Thoracic aorta (tissue), 2 donors: ENCODE data around the gene PSD2. TPM values are rescaled to one million over a fixed set of nuclear protein-coding genes. Genes with fewer than 3 reads are reported as not detected.

ENCODE experiments used
- ATAC-seq: fragments of 150-250 bp; one replicate; pipeline ENCODE4 v1.8.0; 2017; ENCODE audit warnings: low read depth; ENCODE audit not compliant: insufficient number of reproducible peaks, low FRiP score
- DNase-seq: peaks from one replicate; pipeline ENCODE4 v3.0.0-alpha.2; 2020; ENCODE audit warnings: low spot score
- H3K27ac ChIP-seq, 2 donors: fragments of 200-600 bp; sonication (generic); 1 replicate in 1 of 2; 2 replicates in 1 of 2; pipeline ENCODE4 v1.5.1; 2016; ENCODE audit warnings: mild to moderate bottlenecking in 2 of 2, moderate library complexity in 2 of 2
- H3K27me3 ChIP-seq: fragments of 200-600 bp; sonication (generic); replicated peaks from 2 replicates; pipeline ENCODE4 v1.6.0; 2016; ENCODE audit warnings: mild to moderate bottlenecking; ENCODE audit not compliant: insufficient read depth
- H3K36me3 ChIP-seq: fragments of 200-600 bp; sonication (generic); one replicate; pipeline ENCODE4 v1.5.1; 2016
- H3K4me1 ChIP-seq, 2 donors: fragments of 200-600 bp; sonication (generic); 1 replicate in 1 of 2; 2 replicates in 1 of 2; pipeline versions ENCODE4 v1.5.1 to v1.6.0; 2016; ENCODE audit warnings: low read depth in 2 of 2, mild to moderate bottlenecking in 1 of 2; ENCODE audit not compliant: control insufficient read depth in 1 of 2
- H3K4me3 ChIP-seq: fragments of 200-600 bp; sonication (generic); 2 replicates; pipeline ENCODE4 v1.5.1; 2016; ENCODE audit warnings: mild to moderate bottlenecking
- H3K9me3 ChIP-seq: fragments of 200-600 bp; sonication (generic); 2 replicates; pipeline ENCODE4 v1.5.1; 2016
- CTCF ChIP-seq: fragments of 200-600 bp; sonication (generic); IDR thresholded peaks from one replicate; pipeline ENCODE4 v1.5.1; 2019; ENCODE audit warnings: antibody characterized with exemption
- total RNA-seq, 2 donors: library from RNA; depleted of rRNA; stranded (reverse); fragments of >200 nt; gene quantifications; one replicate each; pipeline versions ENCODE4 v1.1.0 to v1.2.3, GENCODE V29; 2016

Gene PSD2
- total RNA-seq, 2 donors from 2014 or later = 0.14 to 0.41 TPM

DNA sequence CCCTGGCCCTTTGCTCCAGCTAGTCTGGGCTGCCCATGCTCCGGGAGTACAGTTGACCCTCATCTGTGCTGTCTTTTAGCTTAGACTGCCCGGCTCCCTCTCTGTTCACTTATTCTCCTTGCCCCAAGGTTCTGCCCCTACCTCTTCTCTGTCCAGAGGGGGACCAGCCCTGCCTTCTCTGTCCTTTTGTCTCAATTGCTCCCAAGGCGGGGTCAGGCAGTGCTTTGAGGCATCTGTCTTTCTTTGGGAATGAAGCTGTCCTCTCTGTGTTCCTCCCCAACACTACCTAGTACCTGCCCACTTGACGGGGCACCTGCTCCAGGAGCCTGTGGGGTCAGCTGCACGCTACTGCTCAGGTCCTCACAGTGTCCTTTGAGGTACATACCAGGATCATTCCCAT, 59.3 kb downstream of the PSD2 start:
- H3K4me1 ChIP-seq = no peaks in the 10 kb centered on the region
- no peaks in the 10 kb centered on the region for H3K9me3 ChIP-seq
- DNase-seq (no peak), ATAC-seq (no peak)
- H3K4me3 ChIP-seq = no peak overlapping the region
- no peaks in the 10 kb centered on the region for H3K27me3 ChIP-seq
- TF ChIP-seq CTCF = no peak
- H3K36me3 ChIP-seq = no peaks in the 10 kb centered on the region
- H3K27ac ChIP-seq = no peak overlapping the region

GRCh38 chr5:139855451-139855850, 59.8 kb downstream of the PSD2 start:
- Histone ChIP-seq H3K9me3 (no peaks in the 10 kb centered on the region), H3K36me3 (no peaks in the 10 kb centered on the region), H3K4me3 (no peak overlapping the region), H3K27ac (no peak overlapping the region), H3K4me1 (no peaks in the 10 kb centered on the region), H3K27me3 (no peaks in the 10 kb centered on the region)
- no peak for TF ChIP-seq CTCF
- ATAC-seq (no peak), DNase-seq (no peak)

DNA sequence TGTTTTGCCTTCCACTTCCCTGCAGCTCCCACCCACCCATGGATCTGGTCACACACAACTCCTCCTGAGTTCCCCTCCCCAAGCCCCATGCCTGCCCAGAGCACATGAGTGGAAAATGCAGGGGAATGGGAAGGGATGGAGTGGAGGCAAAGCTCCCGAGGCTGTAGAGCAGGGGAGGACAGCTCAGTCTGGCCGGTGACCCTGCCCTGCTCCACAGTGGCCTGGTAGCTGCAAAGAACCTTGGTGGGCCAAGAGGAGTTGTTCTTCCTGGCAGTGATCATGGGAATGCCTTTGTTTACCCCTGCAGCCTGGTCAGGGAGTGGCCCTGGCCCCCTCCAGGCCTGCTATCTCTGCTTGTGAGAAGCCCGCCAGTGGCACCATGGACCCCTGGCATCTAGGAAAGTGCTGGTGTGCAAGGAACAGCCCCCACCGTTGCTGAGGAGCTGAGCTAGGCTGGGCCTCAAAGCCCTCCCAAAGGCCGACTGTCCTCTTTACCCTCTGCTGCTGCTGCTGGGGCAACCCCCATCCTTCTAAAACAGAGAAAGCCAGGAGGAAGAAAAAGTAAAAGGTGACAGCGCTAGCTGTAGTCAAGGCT, 60.4 kb downstream of the PSD2 start:
- DNase-seq (no peak), ATAC-seq (no peak)

DNA sequence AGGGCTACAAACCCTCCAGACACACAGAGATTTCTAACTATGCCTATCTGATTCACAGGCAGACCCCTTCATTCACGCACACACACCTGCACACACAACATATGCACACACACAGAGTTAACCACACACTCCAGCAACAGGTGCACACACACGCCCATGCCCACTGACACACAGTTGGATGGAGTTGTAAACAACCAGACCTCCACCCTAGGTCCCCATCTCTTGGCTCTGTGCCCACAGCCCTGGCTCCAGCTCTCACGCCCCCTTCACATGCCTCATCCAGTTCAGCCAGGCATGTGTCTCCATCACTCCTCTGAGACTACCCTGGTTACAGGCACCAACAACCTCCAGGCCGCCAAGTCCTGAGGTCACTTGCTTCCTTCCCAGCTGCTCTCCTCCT, 61.1 kb downstream of the PSD2 start:
- ATAC-seq = no peak
- DNase-seq = no peak
- no peaks in the 10 kb centered on the region for H3K36me3 ChIP-seq
- no peak for TF ChIP-seq CTCF
- no peak overlapping the region for H3K27ac ChIP-seq
- no peak overlapping the region for H3K4me3 ChIP-seq
- H3K9me3 ChIP-seq = no peaks in the 10 kb centered on the region
- no peaks in the 10 kb centered on the region for H3K27me3 ChIP-seq
- H3K4me1 ChIP-seq = no peaks in the 10 kb centered on the region

More for the DNA sequence above, 60.4 kb downstream of the PSD2 start:
- Histone ChIP-seq H3K27me3 (no peaks in the 10 kb centered on the region), H3K4me3 (no peak overlapping the region), H3K36me3 (no peaks in the 10 kb centered on the region), H3K27ac (no peak overlapping the region), H3K9me3 (no peaks in the 10 kb centered on the region), H3K4me1 (no peaks in the 10 kb centered on the region)
- TF ChIP-seq CTCF = no peak

DNA sequence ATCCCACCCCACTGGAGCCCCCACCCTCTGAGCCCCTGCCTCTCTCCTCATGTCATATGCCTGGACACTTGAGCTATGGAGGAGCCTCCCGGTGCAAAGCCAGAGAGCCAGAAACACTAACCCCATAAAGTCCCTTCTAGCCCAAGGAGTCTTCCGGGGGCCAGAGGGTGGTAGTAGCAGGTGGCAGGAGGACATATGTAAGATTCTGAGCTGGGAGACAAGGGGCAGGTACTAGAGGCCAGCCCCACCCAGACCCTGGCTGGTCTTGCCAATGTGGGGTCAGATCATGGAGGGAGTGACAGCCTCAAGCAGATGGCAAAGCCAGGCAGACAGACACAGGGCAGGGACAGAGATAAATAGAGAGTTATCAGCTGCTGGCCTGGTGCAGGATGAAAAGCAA, 63.4 kb downstream of the PSD2 start:
- Histone ChIP-seq H3K27me3 (no peaks in the 10 kb centered on the region), H3K4me1 (no peaks in the 10 kb centered on the region), H3K9me3 (no peaks in the 10 kb centered on the region), H3K36me3 (no peaks in the 10 kb centered on the region), H3K4me3 (no peak overlapping the region), H3K27ac (no peak overlapping the region)
- no peak for DNase-seq
- no peak for ATAC-seq
- no peak for TF ChIP-seq CTCF
